Testis (tissue), 3 donors: Measurements from ENCODE around the gene RASAL2. TPM values are rescaled to one million over a fixed set of nuclear protein-coding genes. Genes with fewer than 3 reads are reported as not detected.
A peak's percentile ranks its signal among the peaks of the same experiment; 100 is the strongest.

Experiments used
- DNase-seq: peaks from one replicate; pipeline ENCODE4 v3.0.0-alpha.2; 2019
- H3K27ac ChIP-seq, 2 donors: fragments of 200-600 bp; sonication (generic); one replicate each; pipeline ENCODE4 v1.5.1; 2019
- H3K27me3 ChIP-seq: fragments of 200-600 bp; sonication (generic); one replicate; pipeline ENCODE4 v1.5.1; 2019
- H3K36me3 ChIP-seq: fragments of 200-600 bp; sonication (generic); one replicate; pipeline ENCODE4 v1.5.1; 2017; ENCODE audit warnings: low read depth; ENCODE audit errors: missing control alignments
- H3K4me1 ChIP-seq: fragments of 200-600 bp; sonication (generic); one replicate; pipeline ENCODE4 v1.5.1; 2019
- H3K4me3 ChIP-seq, 2 donors: fragments of 200-600 bp; sonication (generic); one replicate each; pipeline ENCODE4 v1.5.1; 2017 to 2019
- H3K9me3 ChIP-seq: fragments of 200-600 bp; sonication (generic); one replicate; pipeline ENCODE4 v1.5.1; 2017
- CTCF ChIP-seq, 3 experiments: fragments of 450-650 bp in 2 of 3; fragments of 200-600 bp in 1 of 3; sonication (generic) in 1 of 3; IDR thresholded peaks; one replicate each; pipeline ENCODE4 v1.5.1; 2016 to 2019; ENCODE audit warnings: antibody characterized with exemption in 3 of 3, mild to moderate bottlenecking in 2 of 3, moderate library complexity in 1 of 3
- POLR2A ChIP-seq: fragments of 450-650 bp; IDR thresholded peaks from one replicate; pipeline ENCODE4 v1.6.1; 2017; ENCODE audit warnings: antibody characterized with exemption, mild to moderate bottlenecking, moderate library complexity
- WGBS, 2 donors: methylation state at CpG; one replicate each; pipeline ENCODE4 v1.1.5; 2018; 5-methylcytosine and 5-hydroxymethylcytosine counted together
- intact Hi-C: fragments of 100-400 bp; cut with DNase I; formaldehyde crosslinking; loops from one replicate; pipeline ENCODE4 v1.15.1; 2023; ENCODE audit warnings: low total_unique reads
- polyA plus RNA-seq: library from polyadenylated mRNA; stranded (reverse); fragments of 350-450 nt; fragmentation: Illumina TruSeq; extraction: RNeasy Lipid Tissue Mini Kit (QIAGEN cat#74804); gene quantifications from one replicate; pipeline ENCODE4 v1.2.3, GENCODE V29; 2014; ENCODE audit warnings: low read depth, low replicate concordance; ENCODE audit not compliant: insufficient read depth
- total RNA-seq, 2 donors: library from RNA; depleted of rRNA; stranded (reverse); fragments of >200 nt; gene quantifications; one replicate each; pipeline ENCODE4 v1.2.3, GENCODE V29; 2016

Gene RASAL2
- total and polyA plus RNA-seq, 3 donors from 2014 or later, result 25.9 to 41.7 (median 39.6) TPM

- TF ChIP-seq CTCF (IDR thresholded peaks at IDR 0.05) (no peak), POLR2A (no peak)
- no peaks in the 10 kb centered on the region for H3K9me3 ChIP-seq
- no peaks in the 10 kb centered on the region for H3K36me3 ChIP-seq
- H3K27ac ChIP-seq, result no peak overlapping the region
- no peaks in the 10 kb centered on the region for H3K27me3 ChIP-seq
- WGBS, 2 donors, result 83 to 93% methylated on average over 2 to 4 of the region's 4 CpGs
- DNase-seq, result no peak
- H3K4me3 ChIP-seq, result no peak overlapping the region
- H3K4me1 ChIP-seq, result no peaks in the 10 kb centered on the region
- intact Hi-C loops, result no loop called here
Observed at GRCh38 chr1:178528953-178529335, 435.0 kb downstream of the RASAL2 start.

GRCh38 chr1:178529364-178530036, 435.6 kb downstream of the RASAL2 start:
- TF ChIP-seq POLR2A (no peak), CTCF (IDR thresholded peaks at IDR 0.05) (no peak)
- intact Hi-C loops, result loop anchor here (10.0 kb wide), 1 partner anchor 475 kb away; no protein-coding TSS in a partner anchor

GRCh38 chr1:178530037-178530402, 436.1 kb downstream of the RASAL2 start:
- no peak for DNase-seq
- no peaks in the 10 kb centered on the region for H3K4me1 ChIP-seq
- H3K9me3 ChIP-seq, result no peaks in the 10 kb centered on the region
- intact Hi-C loops, result loop anchor here (10.0 kb wide), 1 partner anchor 475 kb away; no protein-coding TSS in a partner anchor
- TF ChIP-seq CTCF (IDR thresholded peaks at IDR 0.05), result no peak
- no peak for TF ChIP-seq POLR2A
- no peaks in the 10 kb centered on the region for H3K36me3 ChIP-seq
- no peak overlapping the region for H3K4me3 ChIP-seq
- no peak overlapping the region for H3K27ac ChIP-seq
- WGBS, 2 donors, result 80 to 97% methylated on average over 2 of the region's 2 CpGs
- no peaks in the 10 kb centered on the region for H3K27me3 ChIP-seq

More at GRCh38 chr1:178529364-178530036, 435.6 kb downstream of the RASAL2 start:
- DNase-seq, result no peak
- Histone ChIP-seq H3K27me3 (no peaks in the 10 kb centered on the region), H3K27ac (no peak overlapping the region), H3K4me1 (no peaks in the 10 kb centered on the region), H3K9me3 (no peaks in the 10 kb centered on the region), H3K36me3 (no peaks in the 10 kb centered on the region), H3K4me3 (no peak overlapping the region)
- WGBS, 2 donors, result 85 to 94% methylated on average over 8 of the region's 8 CpGs

GRCh38 chr1:178530502-178530901, 436.6 kb downstream of the RASAL2 start:
- intact Hi-C loops, result loop anchor here (10.0 kb wide), 1 partner anchor 474 kb away; no protein-coding TSS in a partner anchor
- Histone ChIP-seq H3K4me1 (no peaks in the 10 kb centered on the region), H3K27ac (no peak overlapping the region), H3K36me3 (no peaks in the 10 kb centered on the region), H3K9me3 (no peaks in the 10 kb centered on the region), H3K4me3 (no peak overlapping the region), H3K27me3 (no peaks in the 10 kb centered on the region)
- TF ChIP-seq CTCF (IDR thresholded peaks at IDR 0.05), result no peak
- TF ChIP-seq POLR2A, result no peak
- 92 to 93% methylated on average over 3 of the region's 3 CpGs for WGBS, 2 donors
- DNase-seq, result no peak

- Histone ChIP-seq H3K4me3 (peak overlapping the region in 1 of 2 donors; percentile 4), H3K27me3 (no peaks in the 10 kb centered on the region), H3K27ac (no peak overlapping the region), H3K4me1 (no peaks in the 10 kb centered on the region), H3K9me3 (no peaks in the 10 kb centered on the region), H3K36me3 (no peaks in the 10 kb centered on the region)
- TF ChIP-seq POLR2A (no peak), CTCF (IDR thresholded peaks at IDR 0.05) (no peak)
- 6 to 41% methylated on average over 4 to 10 of the region's 10 CpGs for WGBS, 2 donors
- intact Hi-C loops, result loop anchor here (10.0 kb wide), 1 partner anchor 473 kb away; no protein-coding TSS in a partner anchor
- no peak for DNase-seq
Observed at GRCh38 chr1:178531887-178532286, 438.0 kb downstream of the RASAL2 start.
